Activated naive CD8-positive, alpha-beta T cell (primary cell): ENCODE data around the gene AP1M1.

Experiments
- H3K27ac Mint-ChIP-seq: one replicate; pipeline ENCODE4 v1.8.0; 2021; ENCODE audit warnings: mixed read lengths
- H3K27me3 Mint-ChIP-seq: one replicate; pipeline ENCODE4 v1.8.0; 2021; ENCODE audit warnings: mixed read lengths
- H3K36me3 Mint-ChIP-seq: one replicate; pipeline ENCODE4 v1.8.0; 2021; ENCODE audit warnings: mixed read lengths
- H3K4me1 Mint-ChIP-seq: one replicate; pipeline ENCODE4 v1.8.0; 2021; ENCODE audit warnings: low read depth, mixed read lengths
- H3K4me3 Mint-ChIP-seq: one replicate; pipeline ENCODE4 v1.8.0; 2021; ENCODE audit warnings: mild to moderate bottlenecking, mixed read lengths
- H3K9me3 Mint-ChIP-seq: one replicate; pipeline ENCODE4 v1.8.0; 2021; ENCODE audit warnings: low read depth, mixed read lengths

The AP1M1 gene

DNA sequence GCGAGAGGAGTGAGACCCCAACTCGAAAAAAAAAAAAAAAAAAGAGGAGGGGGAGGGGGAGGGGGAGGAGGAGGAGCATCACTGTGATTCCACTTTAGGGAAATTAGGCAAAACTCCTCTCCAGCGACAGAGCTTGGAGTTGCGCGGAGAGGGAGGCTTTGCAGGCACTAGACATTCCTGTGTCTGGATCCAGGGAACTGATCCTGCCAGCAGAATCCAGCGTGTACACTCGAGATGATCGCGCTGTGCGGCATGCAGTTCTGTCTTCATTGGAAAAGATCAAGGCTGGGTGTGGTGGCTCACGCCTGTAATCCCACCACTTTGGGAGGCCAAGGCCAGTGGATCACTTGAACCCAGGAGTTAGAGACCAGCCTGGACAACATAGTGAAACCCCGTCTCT is 97.3 kb downstream of the AP1M1 start:
- H3K36me3 Mint-ChIP-seq: no peaks in the 10 kb centered on the region
- H3K9me3 Mint-ChIP-seq: no peaks in the 10 kb centered on the region
- no peak overlapping the region for H3K4me3 Mint-ChIP-seq
- no peaks in the 10 kb centered on the region for H3K4me1 Mint-ChIP-seq
- no peak overlapping the region for H3K27ac Mint-ChIP-seq
- no peaks in the 10 kb centered on the region for H3K27me3 Mint-ChIP-seq
